HG02840 (cell line): Measurements from ENCODE around the gene C19orf38.

Experiments used
- ATAC-seq: cut with Tn5 transposase; IDR thresholded peaks from one replicate; pipeline ENCODE4 v1.9.1; 2021; ENCODE audit warnings: mild to moderate bottlenecking, moderate library complexity, moderate number of reproducible peaks; ENCODE audit not compliant: unreplicated experiment, low FRiP score

C19orf38 gene

DNA sequence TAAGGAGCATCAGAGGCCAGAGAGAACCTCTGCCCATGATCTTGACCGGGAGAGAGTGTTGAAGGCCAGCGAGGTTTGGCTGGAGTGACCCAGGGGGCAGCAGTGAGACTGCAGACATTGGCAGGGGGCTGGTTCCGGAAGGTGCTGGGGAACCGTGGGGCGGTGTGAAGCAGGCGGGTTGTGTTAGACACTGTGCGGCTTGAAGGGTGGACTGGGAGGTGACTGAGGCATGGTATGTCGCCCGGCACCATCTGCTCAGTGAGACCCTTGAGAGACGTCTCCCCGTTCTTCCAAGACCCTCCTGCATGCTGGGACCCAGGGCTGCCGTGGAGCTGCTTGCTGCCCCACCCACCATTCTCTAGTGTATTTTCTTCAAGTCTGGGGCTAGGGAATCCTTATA, 47.7 kb downstream of the C19orf38 start:
- ATAC-seq = no peak

DNA sequence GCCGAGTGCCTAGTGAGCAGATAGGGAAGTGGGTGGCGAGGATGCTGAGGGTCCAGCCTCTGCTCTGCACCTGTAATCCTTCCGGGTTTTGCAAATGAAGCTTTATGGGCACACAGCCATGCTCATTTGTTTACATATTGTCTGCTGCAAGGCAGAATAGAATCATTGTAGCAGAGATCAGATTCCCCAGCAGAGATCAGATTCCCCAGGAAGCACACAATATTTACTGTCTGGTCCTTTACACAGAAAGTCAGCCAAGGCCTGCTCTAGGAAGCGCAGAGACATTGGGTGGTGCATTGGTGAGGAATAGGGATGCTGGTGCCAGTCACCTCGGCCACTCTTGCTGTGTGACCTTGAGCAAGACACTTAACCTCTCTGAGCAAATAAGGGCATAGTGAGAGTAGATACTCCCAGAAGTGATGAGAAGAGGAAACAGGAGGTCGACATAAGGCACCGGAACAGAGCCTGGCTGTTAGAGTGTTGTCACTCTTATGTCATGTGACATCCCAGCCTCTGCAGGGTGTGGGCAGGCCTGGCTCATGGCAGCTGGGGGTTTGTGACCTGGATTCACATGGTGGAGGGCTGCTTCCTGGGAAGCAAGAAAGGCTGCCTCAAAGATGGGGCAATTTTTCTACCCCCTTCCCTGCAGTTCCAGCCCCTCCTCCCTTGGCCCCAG, 48.8 kb downstream of the C19orf38 start:
- no peak for ATAC-seq

DNA sequence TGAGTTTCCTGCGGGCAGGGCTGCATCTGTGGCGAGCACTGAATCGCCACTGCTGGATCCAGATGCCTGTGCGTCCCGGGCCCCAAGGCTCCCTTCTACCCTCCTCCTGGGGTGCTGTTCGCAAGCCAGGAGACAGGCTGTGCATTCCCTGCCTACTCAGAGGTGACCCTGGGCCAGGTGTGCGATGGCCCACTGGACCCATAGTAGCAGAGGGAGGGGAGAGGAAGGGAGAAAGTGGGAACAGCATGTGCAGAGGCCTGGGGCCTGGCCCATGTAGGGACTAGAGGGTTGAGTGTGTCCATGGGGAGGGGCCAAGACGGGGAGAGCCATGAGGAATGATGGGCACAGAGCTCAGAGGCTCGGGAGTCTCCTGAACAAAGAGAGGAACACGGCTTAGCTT, 50.4 kb downstream of the C19orf38 start:
- no peak for ATAC-seq

- no peak for ATAC-seq
These were observed 51.0 kb downstream of the C19orf38 start for GRCh38 chr19:10899151-10899653.

DNA sequence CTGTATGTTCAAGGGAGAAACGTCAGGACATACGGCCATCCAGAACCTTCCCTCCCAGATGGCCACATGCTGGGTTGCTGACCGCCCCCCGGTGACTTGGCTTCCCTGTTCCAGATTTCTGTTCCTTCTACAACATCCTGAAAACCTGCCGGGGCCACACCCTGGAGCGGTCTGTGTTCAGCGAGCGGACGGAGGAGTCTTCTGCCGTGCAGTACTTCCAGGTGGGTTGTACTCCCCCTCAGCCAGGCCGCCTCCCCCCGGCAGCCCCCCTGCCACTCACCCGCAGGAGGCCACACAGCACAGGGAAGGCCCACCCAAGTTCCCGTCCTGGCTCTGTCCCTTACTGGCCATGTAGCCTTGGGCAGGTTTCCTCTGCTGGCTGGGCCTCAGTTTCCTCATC, 59.7 kb downstream of the C19orf38 start:
- ATAC-seq = no peak

- ATAC-seq = no peak
These were observed 60.3 kb downstream of the C19orf38 start for GRCh38 chr19:10908380-10908960.

- no peak for ATAC-seq
These were observed 63.6 kb downstream of the C19orf38 start for GRCh38 chr19:10911579-10912363.

DNA sequence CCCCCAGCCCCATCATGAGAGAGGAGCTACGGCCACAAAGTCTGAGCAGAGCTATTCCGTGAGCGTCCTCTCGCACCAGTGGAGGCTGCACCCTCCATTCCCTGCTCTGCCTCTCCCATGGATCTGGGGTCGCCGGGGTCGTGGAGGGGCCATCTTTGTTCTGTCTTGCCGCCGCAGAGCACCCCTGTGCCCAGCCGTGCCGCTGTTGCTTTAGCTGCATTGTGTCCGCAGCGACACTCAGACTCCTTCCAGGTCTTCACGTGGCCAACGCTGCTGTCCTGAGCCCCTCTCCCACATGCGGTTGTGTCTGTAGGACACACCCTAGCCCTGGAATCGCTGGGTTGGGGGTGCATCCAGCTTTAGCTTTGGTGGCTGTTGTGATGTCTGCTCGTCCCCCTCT, 64.4 kb downstream of the C19orf38 start:
- no peak for ATAC-seq

DNA sequence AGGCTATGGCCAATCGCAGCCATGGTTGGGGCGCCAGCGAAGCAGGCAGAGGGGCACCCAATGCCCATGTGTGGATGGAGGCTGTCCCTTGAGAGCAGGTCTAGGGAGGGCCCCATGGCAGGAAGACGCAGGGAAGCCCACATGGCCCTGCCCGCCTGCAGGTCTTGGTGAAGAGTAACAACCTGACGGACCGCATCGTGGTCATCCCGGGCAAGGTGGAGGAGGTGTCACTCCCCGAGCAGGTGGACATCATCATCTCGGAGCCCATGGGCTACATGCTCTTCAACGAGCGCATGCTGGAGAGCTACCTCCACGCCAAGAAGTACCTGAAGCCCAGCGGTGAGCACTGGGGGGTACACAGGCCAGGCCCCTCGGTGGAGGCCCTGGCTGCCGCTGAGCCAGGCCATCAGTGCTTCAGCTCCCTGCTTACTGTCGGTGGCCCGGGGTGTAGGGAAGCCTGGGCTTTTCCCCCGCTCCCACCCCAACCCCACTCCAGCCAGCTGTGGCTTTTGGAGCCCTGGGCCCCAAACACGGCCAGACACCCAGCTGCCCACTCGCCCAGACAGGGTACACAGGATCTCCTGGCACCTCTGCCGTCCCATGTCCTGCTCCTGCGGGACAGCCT, 65.6 kb downstream of the C19orf38 start:
- no peak for ATAC-seq

DNA sequence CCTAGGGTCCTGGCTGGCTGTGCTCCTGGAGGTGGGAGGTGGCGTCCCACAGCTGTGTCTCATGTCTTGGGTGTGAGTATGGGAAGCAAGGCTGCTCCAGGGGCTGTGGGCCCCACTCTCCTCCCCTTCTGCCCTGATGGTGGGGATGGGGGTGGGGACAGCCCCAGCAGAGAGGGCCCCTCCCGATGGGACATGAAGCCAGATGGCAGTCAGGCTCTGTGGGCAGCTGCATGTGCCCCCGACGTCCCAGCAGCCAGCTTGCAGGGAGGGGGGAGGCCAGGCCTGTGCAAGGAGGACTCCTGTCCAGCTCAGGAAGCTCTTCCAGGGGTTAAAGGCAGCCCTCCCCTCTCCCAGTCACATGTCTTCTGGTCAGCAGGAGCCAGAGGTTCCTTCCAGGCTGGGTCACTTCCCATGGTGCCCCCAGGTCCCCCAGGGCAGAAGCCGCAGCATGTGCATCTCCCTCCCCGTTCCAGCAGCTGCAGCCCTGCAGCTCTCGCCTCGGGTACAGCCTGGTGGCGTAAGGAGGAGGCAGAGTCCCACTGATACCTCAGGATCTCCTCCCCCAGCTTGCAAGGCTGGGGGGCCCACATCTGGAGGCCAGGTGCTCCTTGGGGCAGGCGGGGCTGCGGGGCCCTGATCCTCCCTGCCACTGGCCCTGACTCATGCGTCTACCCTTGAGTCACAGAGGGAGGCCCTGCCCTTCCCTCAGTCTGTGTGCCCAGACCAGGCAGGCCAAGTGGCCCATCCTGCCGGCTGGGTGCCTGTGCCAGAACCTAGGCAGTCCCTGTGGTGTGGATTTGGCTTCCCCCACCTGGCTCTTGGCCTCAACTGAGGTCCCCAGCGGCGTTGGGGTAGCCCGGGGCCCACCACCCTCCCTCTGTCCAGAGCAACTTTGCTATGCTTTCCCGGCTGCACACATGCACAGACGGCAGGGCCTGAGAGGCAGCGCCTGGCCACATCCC, 67.2 kb downstream of the C19orf38 start:
- no peak for ATAC-seq

DNA sequence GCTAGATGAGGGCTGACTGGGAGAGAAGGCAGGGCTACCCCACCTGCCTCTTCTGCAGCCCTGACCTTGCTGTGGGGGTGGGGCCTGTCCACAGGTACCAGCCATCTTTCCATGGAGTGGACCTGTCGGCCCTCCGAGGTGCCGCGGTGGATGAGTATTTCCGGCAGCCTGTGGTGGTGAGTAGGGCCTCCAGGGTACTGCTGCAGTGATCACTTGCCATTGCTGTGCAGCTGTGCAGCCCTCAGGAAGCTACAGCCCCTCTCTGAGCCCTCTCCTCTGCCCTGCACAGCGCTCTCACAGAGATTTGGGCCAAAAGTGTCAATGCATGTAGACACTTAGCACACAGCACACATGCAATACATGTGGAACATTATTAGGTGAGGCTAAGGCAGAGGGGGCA, 68.4 kb downstream of the C19orf38 start:
- ATAC-seq = no peak

DNA sequence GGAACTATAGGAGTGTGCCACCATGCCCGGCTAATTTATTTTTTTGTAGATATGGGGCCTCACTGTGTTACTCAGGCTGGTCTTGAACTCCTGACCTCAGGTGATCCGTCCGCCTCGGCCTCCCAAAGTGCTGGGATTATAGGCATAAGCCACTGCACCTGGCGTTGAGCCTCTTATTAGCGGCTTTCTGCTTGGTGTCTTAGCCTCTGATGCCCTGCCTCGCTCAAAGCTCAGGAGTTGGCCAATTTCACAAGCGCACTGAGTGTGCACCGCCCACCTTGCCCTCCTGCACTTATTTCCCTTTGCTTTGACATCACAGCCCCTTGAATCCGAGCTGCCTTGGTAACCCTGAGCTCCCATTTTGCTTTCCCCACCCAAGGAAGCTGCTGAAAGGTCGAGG, 70.1 kb downstream of the C19orf38 start:
- no peak for ATAC-seq
